ENCODE results near the gene ATP8B4. TPM values are rescaled to one million over a fixed set of nuclear protein-coding genes. Genes with fewer than 3 reads are reported as not detected.

ATP8B4 gene
- total and polyA plus RNA-seq, 10 of the 15 experiments (the other 5 are each of a cell fraction or from before 2014, with no cell fraction given): 0.02 to 0.94 (median 0.19) TPM

- no peak for FAIRE-seq
- H3K27me3 ChIP-seq (replicated peaks in 1 of 2; ENCODE audit: control insufficient read depth in 2 of 2, insufficient read depth in 2 of 2, low read length in 1 of 2): peaks cover 0 to 3% of the 10 kb centered on the region in 2 experiments; a peak in 1 of 4 replicates
- no peak overlapping the region for H3K4me3 ChIP-seq
- no peaks in the 10 kb centered on the region for H3K36me3 ChIP-seq (ENCODE audit: control insufficient read depth in 2 of 2, insufficient read depth in 2 of 2, low read length in 1 of 2)
- CTCF ChIA-PET: interaction anchor here (0.7 to 1.2 kb wide), 3 partner anchors 9 to 163 kb away, joined by 3 to 5 read pairs (median 3); no protein-coding TSS in a partner anchor
- no peak overlapping the region for H3K9ac ChIP-seq (ENCODE audit: control insufficient read depth, insufficient read depth, low read length)
- 33% methylated on average over 4 of the region's 4 CpGs for WGBS (ENCODE audit: insufficient coverage, insufficient replicate concordance, low lambda C conversion rate, missing lambda C conversion rate)
- BruUV-seq (replicated peaks): no TSS peak
- H4K20me1 ChIP-seq (ENCODE audit: control insufficient read depth, insufficient read depth): no peaks in the 10 kb centered on the region
- DNase-seq (ENCODE audit: low read depth, low spot score): no peak
- H3K27ac ChIP-seq (ENCODE audit: control insufficient read depth, insufficient read depth): no peak overlapping the region
- in situ Hi-C loops (cut with MboI): no loop called here
- POLR2A ChIA-PET: interaction anchor here (0.6 kb wide), 1 partner anchor 59 kb away, joined by 5 read pairs; no protein-coding TSS in a partner anchor
- SMC1A ChIA-PET (ENCODE audit: uncharacterized antibody, unreplicated experiment): interaction anchor here (1.3 kb wide), 1 partner anchor 9 kb away, joined by 5 read pairs; no protein-coding TSS in a partner anchor
- TF ChIP-seq NR2C2 (IDR thresholded peaks at IDR 0.05; ENCODE audit: borderline replicate concordance, control insufficient read depth, insufficient read length, low read depth): no peak
- TF ChIP-seq, protein P1, sequence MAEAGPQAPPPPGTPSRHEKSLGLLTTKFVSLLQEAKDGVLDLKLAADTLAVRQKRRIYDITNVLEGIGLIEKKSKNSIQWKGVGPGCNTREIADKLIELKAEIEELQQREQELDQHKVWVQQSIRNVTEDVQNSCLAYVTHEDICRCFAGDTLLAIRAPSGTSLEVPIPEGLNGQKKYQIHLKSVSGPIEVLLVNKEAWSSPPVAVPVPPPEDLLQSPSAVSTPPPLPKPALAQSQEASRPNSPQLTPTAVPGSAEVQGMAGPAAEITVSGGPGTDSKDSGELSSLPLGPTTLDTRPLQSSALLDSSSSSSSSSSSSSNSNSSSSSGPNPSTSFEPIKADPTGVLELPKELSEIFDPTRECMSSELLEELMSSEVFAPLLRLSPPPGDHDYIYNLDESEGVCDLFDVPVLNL (IDR thresholded peaks at IDR 0.05; ENCODE audit: low read depth, low read length): no peak
- TF ChIP-seq, protein P2, sequence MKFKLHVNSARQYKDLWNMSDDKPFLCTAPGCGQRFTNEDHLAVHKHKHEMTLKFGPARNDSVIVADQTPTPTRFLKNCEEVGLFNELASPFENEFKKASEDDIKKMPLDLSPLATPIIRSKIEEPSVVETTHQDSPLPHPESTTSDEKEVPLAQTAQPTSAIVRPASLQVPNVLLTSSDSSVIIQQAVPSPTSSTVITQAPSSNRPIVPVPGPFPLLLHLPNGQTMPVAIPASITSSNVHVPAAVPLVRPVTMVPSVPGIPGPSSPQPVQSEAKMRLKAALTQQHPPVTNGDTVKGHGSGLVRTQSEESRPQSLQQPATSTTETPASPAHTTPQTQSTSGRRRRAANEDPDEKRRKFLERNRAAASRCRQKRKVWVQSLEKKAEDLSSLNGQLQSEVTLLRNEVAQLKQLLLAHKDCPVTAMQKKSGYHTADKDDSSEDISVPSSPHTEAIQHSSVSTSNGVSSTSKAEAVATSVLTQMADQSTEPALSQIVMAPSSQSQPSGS (IDR thresholded peaks at IDR 0.05; ENCODE audit: low read length): no peak
- no peak for TF ChIP-seq YY1 (IDR thresholded peaks at IDR 0.05; ENCODE audit: low read depth, low read length)
- TF ChIP-seq NR2F1 (conservative IDR thresholded peaks at IDR 0.05): no peak
- TF ChIP-seq MTA3 (IDR thresholded peaks at IDR 0.05; ENCODE audit: borderline replicate concordance, low read length): no peak
- no peak for TF ChIP-seq RFX5 (IDR thresholded peaks at IDR 0.05; ENCODE audit: low read depth, low read length)
- TF ChIP-seq TCF7 (IDR thresholded peaks at IDR 0.05; ENCODE audit: borderline replicate concordance): no peak
- TF ChIP-seq SIX5 (IDR thresholded peaks at IDR 0.05; ENCODE audit: low read depth, low read length, severe bottlenecking): no peak
- TF ChIP-seq RELB (IDR thresholded peaks at IDR 0.05; ENCODE audit: low read depth): no peak
- H3K4me2 ChIP-seq (ENCODE audit: control insufficient read depth, insufficient read depth): no peak overlapping the region
- H3K79me2 ChIP-seq (ENCODE audit: control insufficient read depth, insufficient read depth, low read length): no peaks in the 10 kb centered on the region
- RAD21 ChIA-PET (ENCODE audit: unreplicated experiment): no interaction called here
- H2AFZ ChIP-seq (ENCODE audit: control insufficient read depth, low read depth, low read length): no peak overlapping the region
- intact Hi-C loops (cut with micrococcal nuclease; ENCODE audit: unreplicated experiment): no loop called here
- no peaks in the 10 kb centered on the region; the same call in 2 of the 3 replicates for H3K9me3 ChIP-seq (replicated peaks; ENCODE audit: control insufficient read depth, insufficient read depth, low read length)
- ATAC-seq: no peak
- no peaks in the 10 kb centered on the region for H3K4me1 ChIP-seq (ENCODE audit: control insufficient read depth, insufficient read depth, low read length)
Measured at GRCh38 chr15:50126072-50126471, 7.0 kb upstream of the ATP8B4 start.

All from GM12878 (cell line).